ENCODE measurements around the gene NPTXR. TPM values are rescaled to one million over a fixed set of nuclear protein-coding genes. Genes with fewer than 3 reads are reported as not detected.

NPTXR gene
- total and polyA plus RNA-seq, 4 donors: 0.98 to 5.8 (median 2.8) TPM

- no peaks in the 10 kb centered on the region for H3K27me3 ChIP-seq (ENCODE audit: control insufficient read depth in 3 of 3, insufficient read depth in 3 of 3, low read length in 2 of 3)
- DNase-seq: peak; percentile 89 to 92 (median 89)
- peaks cover under 1 to 34% (median 9%) of the 10 kb centered on the region in 5 donors for H3K4me1 ChIP-seq (ENCODE audit: control insufficient read depth in 5 of 5, insufficient read depth in 5 of 5, low read length in 5 of 5)
- 7 to 9% methylated on average over 12 of the region's 12 CpGs for WGBS, 2 donors
- peak overlapping the region in 1 of 2 donors; percentile 57 for H3K9ac ChIP-seq (ENCODE audit: insufficient read depth in 1 of 2, low read length in 2 of 2)
- peak; percentile 57 for ATAC-seq (ENCODE audit: insufficient read depth, low FRiP score)
- TF ChIP-seq, protein P1, sequence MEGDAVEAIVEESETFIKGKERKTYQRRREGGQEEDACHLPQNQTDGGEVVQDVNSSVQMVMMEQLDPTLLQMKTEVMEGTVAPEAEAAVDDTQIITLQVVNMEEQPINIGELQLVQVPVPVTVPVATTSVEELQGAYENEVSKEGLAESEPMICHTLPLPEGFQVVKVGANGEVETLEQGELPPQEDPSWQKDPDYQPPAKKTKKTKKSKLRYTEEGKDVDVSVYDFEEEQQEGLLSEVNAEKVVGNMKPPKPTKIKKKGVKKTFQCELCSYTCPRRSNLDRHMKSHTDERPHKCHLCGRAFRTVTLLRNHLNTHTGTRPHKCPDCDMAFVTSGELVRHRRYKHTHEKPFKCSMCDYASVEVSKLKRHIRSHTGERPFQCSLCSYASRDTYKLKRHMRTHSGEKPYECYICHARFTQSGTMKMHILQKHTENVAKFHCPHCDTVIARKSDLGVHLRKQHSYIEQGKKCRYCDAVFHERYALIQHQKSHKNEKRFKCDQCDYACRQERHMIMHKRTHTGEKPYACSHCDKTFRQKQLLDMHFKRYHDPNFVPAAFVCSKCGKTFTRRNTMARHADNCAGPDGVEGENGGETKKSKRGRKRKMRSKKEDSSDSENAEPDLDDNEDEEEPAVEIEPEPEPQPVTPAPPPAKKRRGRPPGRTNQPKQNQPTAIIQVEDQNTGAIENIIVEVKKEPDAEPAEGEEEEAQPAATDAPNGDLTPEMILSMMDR (IDR thresholded peaks at IDR 0.05; ENCODE audit: control extremely low read depth, extremely low read depth): peak; percentile 74
- peak overlapping the region; percentile 21 to 86 for H3K27ac ChIP-seq (ENCODE audit: low read depth in 1 of 2, low read length in 1 of 2)
- no peaks in the 10 kb centered on the region for H3K9me3 ChIP-seq (ENCODE audit: control insufficient read depth in 4 of 4, insufficient read depth in 3 of 4, low read length in 3 of 4)
- H3K36me3 ChIP-seq (ENCODE audit: control insufficient read depth in 4 of 4, insufficient read depth in 4 of 4, low read length in 4 of 4): peaks cover 3 to 34% (median 15%) of the 10 kb centered on the region in 4 donors
- H3K4me3 ChIP-seq: no peak overlapping the region
These were observed 26.5 kb upstream of the NPTXR start for GRCh38 chr22:38870312-38870741.

DNA sequence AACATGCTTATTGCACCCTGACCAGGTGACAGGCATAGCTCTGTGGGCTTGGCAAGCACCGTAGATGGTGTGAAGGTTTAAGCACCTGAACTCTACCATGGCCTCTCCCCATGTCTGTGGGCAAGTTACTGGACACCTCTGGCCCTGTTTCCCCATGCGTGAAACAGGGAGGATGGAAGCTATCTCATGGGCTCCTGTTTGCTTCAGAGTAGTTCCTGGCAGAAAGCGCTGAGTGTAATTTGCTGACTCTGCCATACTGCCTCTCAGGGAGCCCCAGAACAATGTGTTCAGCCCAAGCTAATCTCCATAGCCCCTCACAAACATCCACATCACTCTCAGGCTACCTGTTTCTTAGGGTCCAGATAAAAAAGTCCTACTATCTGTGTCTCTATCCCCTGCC is 25.8 kb upstream of the NPTXR start:
- ATAC-seq (ENCODE audit: insufficient read depth, low FRiP score) (no peak), DNase-seq (peak in 1 of 3 donors; percentile 3)
- no peaks in the 10 kb centered on the region for H3K27me3 ChIP-seq (ENCODE audit: control insufficient read depth in 3 of 3, insufficient read depth in 3 of 3, low read length in 2 of 3)
- peak overlapping the region in 1 of 2 donors; percentile 28 for H3K27ac ChIP-seq (ENCODE audit: low read depth in 1 of 2, low read length in 1 of 2)
- H3K9ac ChIP-seq (ENCODE audit: insufficient read depth in 1 of 2, low read length in 2 of 2): peak overlapping the region in 1 of 2 donors; percentile 16
- no peaks in the 10 kb centered on the region for H3K9me3 ChIP-seq (ENCODE audit: control insufficient read depth in 4 of 4, insufficient read depth in 3 of 4, low read length in 3 of 4)
- TF ChIP-seq, protein P1 (IDR thresholded peaks at IDR 0.05; ENCODE audit: control extremely low read depth, extremely low read depth): no peak
- H3K4me1 ChIP-seq (ENCODE audit: control insufficient read depth in 5 of 5, insufficient read depth in 5 of 5, low read length in 5 of 5): peaks cover 7 to 39% (median 14%) of the 10 kb centered on the region in 5 donors
- peaks cover 3 to 34% (median 19%) of the 10 kb centered on the region in 4 donors for H3K36me3 ChIP-seq (ENCODE audit: control insufficient read depth in 4 of 4, insufficient read depth in 4 of 4, low read length in 4 of 4)
- WGBS, 2 donors: 82 to 96% methylated on average over 3 of the region's 3 CpGs
- H3K4me3 ChIP-seq: no peak overlapping the region

- no peak overlapping the region for H3K4me3 ChIP-seq
- H3K27ac ChIP-seq (ENCODE audit: low read depth in 1 of 2, low read length in 1 of 2): no peak overlapping the region
- TF ChIP-seq, protein P1 (IDR thresholded peaks at IDR 0.05; ENCODE audit: control extremely low read depth, extremely low read depth): peak; percentile 73
- H3K9me3 ChIP-seq (ENCODE audit: control insufficient read depth in 4 of 4, insufficient read depth in 3 of 4, low read length in 3 of 4): no peaks in the 10 kb centered on the region
- peaks cover 8 to 44% (median 19%) of the 10 kb centered on the region in 5 donors for H3K4me1 ChIP-seq (ENCODE audit: control insufficient read depth in 5 of 5, insufficient read depth in 5 of 5, low read length in 5 of 5)
- DNase-seq (peak; percentile 72 to 80 (median 76)), ATAC-seq (ENCODE audit: insufficient read depth, low FRiP score) (no peak)
- no peaks in the 10 kb centered on the region for H3K27me3 ChIP-seq (ENCODE audit: control insufficient read depth in 3 of 3, insufficient read depth in 3 of 3, low read length in 2 of 3)
- H3K9ac ChIP-seq (ENCODE audit: insufficient read depth in 1 of 2, low read length in 2 of 2): peak overlapping the region in 1 of 2 donors; percentile 3
- WGBS, 2 donors: 12 to 16% methylated on average over 8 of the region's 8 CpGs
- H3K36me3 ChIP-seq (ENCODE audit: control insufficient read depth in 4 of 4, insufficient read depth in 4 of 4, low read length in 4 of 4): peaks cover 3 to 34% (median 19%) of the 10 kb centered on the region in 4 donors
These were observed 25.1 kb upstream of the NPTXR start for GRCh38 chr22:38868886-38869381.
